Central memory CD8-positive, alpha-beta T cell (primary cell): ENCODE results near the gene DTX2.
A peak's percentile ranks its signal among the peaks of the same experiment; 100 is the strongest.
"Not testable (repeated sequence)": the region's sequence is repeated elsewhere in the genome, so short reads cannot be mapped to it uniquely, and the experiment has no call there.

Source experiments
- ATAC-seq: fragments of 150-1000 bp; cut with Tn5 transposase; replicated peaks from 2 replicates; pipeline ENCODE4 v1.10.0; 2022; ENCODE audit warnings: mild to moderate bottlenecking, moderate FRiP score, moderate number of reproducible peaks; ENCODE audit not compliant: poor library complexity, severe bottlenecking; ENCODE audit errors: extremely low read depth
- DNase-seq, 2 donors: peaks; one replicate each; pipeline ENCODE4 v3.0.0; 2021; ENCODE audit warnings: low spot score in 2 of 2
- H3K27ac Mint-ChIP-seq: one replicate; pipeline ENCODE4 v1.8.0; 2022; ENCODE audit warnings: low read depth, mild to moderate bottlenecking, moderate library complexity, mixed read lengths
- H3K27me3 Mint-ChIP-seq: one replicate; pipeline ENCODE4 v1.8.0; 2022; ENCODE audit warnings: mixed read lengths
- H3K36me3 Mint-ChIP-seq: one replicate; pipeline ENCODE4 v1.8.0; 2022; ENCODE audit warnings: mild to moderate bottlenecking, moderate library complexity, mixed read lengths; ENCODE audit not compliant: insufficient read depth
- H3K4me1 Mint-ChIP-seq: one replicate; pipeline ENCODE4 v1.8.0; 2022; ENCODE audit warnings: mixed read lengths
- H3K4me3 Mint-ChIP-seq: one replicate; pipeline ENCODE4 v1.8.0; 2022; ENCODE audit warnings: mild to moderate bottlenecking, moderate library complexity, mixed read lengths
- H3K9me3 Mint-ChIP-seq: one replicate; pipeline ENCODE4 v1.8.0; 2022; ENCODE audit warnings: mixed read lengths

The DTX2 gene

GRCh38 chr7:76502836-76503235 is 41.3 kb downstream of the DTX2 start:
- H3K27ac Mint-ChIP-seq, ATAC-seq, H3K4me3 Mint-ChIP-seq, H3K4me1 Mint-ChIP-seq, H3K36me3 Mint-ChIP-seq, H3K9me3 Mint-ChIP-seq, H3K27me3 Mint-ChIP-seq: not testable (repeated sequence)
- peak in 1 of 2 donors; percentile 8 for DNase-seq

GRCh38 chr7:76503244-76503643 is 41.7 kb downstream of the DTX2 start:
- not testable (repeated sequence) for H3K27ac Mint-ChIP-seq, H3K36me3 Mint-ChIP-seq, H3K4me3 Mint-ChIP-seq, H3K9me3 Mint-ChIP-seq, H3K4me1 Mint-ChIP-seq, H3K27me3 Mint-ChIP-seq, DNase-seq, ATAC-seq

GRCh38 chr7:76504351-76505167 is 43.0 kb downstream of the DTX2 start:
- not testable (repeated sequence) for H3K9me3 Mint-ChIP-seq, H3K27me3 Mint-ChIP-seq, ATAC-seq, H3K4me3 Mint-ChIP-seq, H3K36me3 Mint-ChIP-seq, H3K27ac Mint-ChIP-seq, H3K4me1 Mint-ChIP-seq
- DNase-seq = peak in 1 of 2 donors; percentile 9

- ATAC-seq = no peak
- Mint-ChIP-seq H3K27me3 (no peaks in the 10 kb centered on the region), H3K9me3 (no peaks in the 10 kb centered on the region), H3K4me3 (no peak overlapping the region), H3K4me1 (no peaks in the 10 kb centered on the region), H3K36me3 (peaks cover 8% of the 10 kb centered on the region), H3K27ac (no peak overlapping the region)
- no peak for DNase-seq
These were observed 43.9 kb downstream of the DTX2 start for GRCh38 chr7:76505168-76506080.

- DNase-seq (no peak), ATAC-seq (no peak)
- H3K4me3 Mint-ChIP-seq = no peak overlapping the region
- no peaks in the 10 kb centered on the region for H3K9me3 Mint-ChIP-seq
- peaks cover 8% of the 10 kb centered on the region for H3K36me3 Mint-ChIP-seq
- H3K4me1 Mint-ChIP-seq = no peaks in the 10 kb centered on the region
- H3K27ac Mint-ChIP-seq = no peak overlapping the region
- no peaks in the 10 kb centered on the region for H3K27me3 Mint-ChIP-seq
These were observed 44.6 kb downstream of the DTX2 start for GRCh38 chr7:76506081-76506440.

- H3K36me3 Mint-ChIP-seq, H3K9me3 Mint-ChIP-seq, H3K27ac Mint-ChIP-seq, H3K4me3 Mint-ChIP-seq, H3K4me1 Mint-ChIP-seq, ATAC-seq, DNase-seq, H3K27me3 Mint-ChIP-seq: not testable (repeated sequence)
These were observed 45.1 kb downstream of the DTX2 start for GRCh38 chr7:76506643-76507042.

GRCh38 chr7:76507723-76508406 is 46.4 kb downstream of the DTX2 start:
- no peaks in the 10 kb centered on the region for H3K27me3 Mint-ChIP-seq
- no peak for ATAC-seq
- peaks cover 1% of the 10 kb centered on the region for H3K36me3 Mint-ChIP-seq
- DNase-seq = no peak
- no peak overlapping the region for H3K27ac Mint-ChIP-seq
- no peaks in the 10 kb centered on the region for H3K4me1 Mint-ChIP-seq
- no peak overlapping the region for H3K4me3 Mint-ChIP-seq
- no peaks in the 10 kb centered on the region for H3K9me3 Mint-ChIP-seq

GRCh38 chr7:76509931-76510877 is 48.7 kb downstream of the DTX2 start, which contains the start of gene UPK3B:
UPK3B (plus strand) TSS chr7:76510552; CDS start chr7:76510653, 101 bp downstream.
- H3K9me3 Mint-ChIP-seq = no peaks in the 10 kb centered on the region
- H3K4me3 Mint-ChIP-seq = no peak within 1 kb of the TSS

GRCh38 chr7:76511200-76511910 is 49.8 kb downstream of the DTX2 start:
- not testable (repeated sequence) for H3K4me3 Mint-ChIP-seq, H3K36me3 Mint-ChIP-seq, H3K4me1 Mint-ChIP-seq, ATAC-seq, H3K27ac Mint-ChIP-seq, H3K27me3 Mint-ChIP-seq, DNase-seq, H3K9me3 Mint-ChIP-seq

More at GRCh38 chr7:76509931-76510877, 48.7 kb downstream of the DTX2 start, which contains the start of gene UPK3B:
- Mint-ChIP-seq H3K27me3 (no peaks in the 10 kb centered on the region), H3K4me1 (no peaks in the 10 kb centered on the region), H3K27ac (no peak within 1 kb of the TSS), H3K36me3 (peaks cover 2% of the 10 kb centered on the region)
- DNase-seq = no peak
- ATAC-seq = no peak

GRCh38 chr7:76511911-76512885 is 50.7 kb downstream of the DTX2 start:
- not testable (repeated sequence) for ATAC-seq, H3K27me3 Mint-ChIP-seq, DNase-seq, H3K4me1 Mint-ChIP-seq, H3K27ac Mint-ChIP-seq, H3K36me3 Mint-ChIP-seq, H3K9me3 Mint-ChIP-seq, H3K4me3 Mint-ChIP-seq
